Activated T-cell treated with anti-CD3 and anti-CD28 coated beads, Interleukin-2, amount 50 U/mL, for 72 hours (primary cell): Measurements from ENCODE around the gene TFEB. TPM values are rescaled to one million over a fixed set of nuclear protein-coding genes. Genes with fewer than 3 reads are reported as not detected.

Source experiments
- ATAC-seq, 2 donors: fragments of 150-1000 bp; cut with Tn5 transposase; replicated peaks in 1 of 2; 2 replicates each; pipeline ENCODE4 v1.10.0; 2021; ENCODE audit warnings: moderate library complexity in 2 of 2, mild to moderate bottlenecking in 1 of 2
- DNase-seq, 2 donors: peaks; one replicate each; pipeline ENCODE4 v3.0.0; 2021 to 2022; ENCODE audit warnings: mixed read lengths in 1 of 2
- H3K27ac Mint-ChIP-seq: one replicate; pipeline ENCODE4 v1.8.0; 2022; ENCODE audit warnings: mild to moderate bottlenecking, moderate library complexity, mixed read lengths
- H3K27me3 Mint-ChIP-seq: one replicate; pipeline ENCODE4 v1.8.0; 2022; ENCODE audit warnings: low read depth, mixed read lengths
- H3K36me3 Mint-ChIP-seq, 2 donors: one replicate each; pipeline ENCODE4 v1.8.0; 2022; ENCODE audit warnings: mixed read lengths in 2 of 2, mild to moderate bottlenecking in 1 of 2; ENCODE audit not compliant: insufficient read depth in 2 of 2
- H3K4me1 Mint-ChIP-seq: one replicate; pipeline ENCODE4 v1.8.0; 2022; ENCODE audit warnings: low read depth, mixed read lengths
- H3K4me3 Mint-ChIP-seq, 2 donors: one replicate each; pipeline ENCODE4 v1.8.0; 2022; ENCODE audit warnings: mild to moderate bottlenecking in 2 of 2, mixed read lengths in 2 of 2, moderate library complexity in 2 of 2
- H3K9me3 Mint-ChIP-seq, 2 donors: one replicate each; pipeline ENCODE4 v1.8.0; 2022; ENCODE audit warnings: mixed read lengths in 2 of 2
- total RNA-seq, 2 donors: library from RNA; stranded (reverse); gene quantifications; one replicate each; pipeline ENCODE4 v1.2.3, GENCODE V29; 2022

Gene TFEB
- total RNA-seq, 2 donors from 2014 or later = 15.3 to 17.5 TPM

GRCh38 chr6:41640426-41640825 is 95.0 kb downstream of the TFEB start:
- H3K4me3 Mint-ChIP-seq = no peak overlapping the region
- ATAC-seq (no peak), DNase-seq (no peak)
- H3K27me3 Mint-ChIP-seq = peaks cover 55% of the 10 kb centered on the region
- H3K27ac Mint-ChIP-seq = no peak overlapping the region
- H3K36me3 Mint-ChIP-seq = no peaks in the 10 kb centered on the region
- no peaks in the 10 kb centered on the region for H3K9me3 Mint-ChIP-seq
- peaks cover 6% of the 10 kb centered on the region for H3K4me1 Mint-ChIP-seq

GRCh38 chr6:41639809-41640371 is 95.5 kb downstream of the TFEB start:
- no peak overlapping the region for H3K27ac Mint-ChIP-seq
- H3K9me3 Mint-ChIP-seq = no peaks in the 10 kb centered on the region
- peaks cover 61% of the 10 kb centered on the region for H3K27me3 Mint-ChIP-seq
- no peak for DNase-seq
- peaks cover 6% of the 10 kb centered on the region for H3K4me1 Mint-ChIP-seq
- peak overlapping the region; percentile 10 to 46 for H3K4me3 Mint-ChIP-seq
- no peak for ATAC-seq
- H3K36me3 Mint-ChIP-seq = no peaks in the 10 kb centered on the region

- Mint-ChIP-seq H3K4me1 (peaks cover 6% of the 10 kb centered on the region), H3K27me3 (peaks cover 68% of the 10 kb centered on the region), H3K36me3 (no peaks in the 10 kb centered on the region), H3K4me3 (peak overlapping the region in 1 of 2 donors; percentile 50), H3K9me3 (no peaks in the 10 kb centered on the region), H3K27ac (no peak overlapping the region)
- DNase-seq (no peak), ATAC-seq (no peak)
Observed at GRCh38 chr6:41638935-41639808, 96.2 kb downstream of the TFEB start.

GRCh38 chr6:41638002-41638934 is 97.1 kb downstream of the TFEB start, which contains the start of gene MDFI:
Gene MDFI (plus strand): TSS chr6:41638468. CDS start chr6:41638750, 282 bp downstream.
- no peaks in the 10 kb centered on the region for H3K9me3 Mint-ChIP-seq
- H3K4me3 Mint-ChIP-seq = peak within 1 kb of the TSS; percentile 73 to 74
- no peaks in the 10 kb centered on the region for H3K36me3 Mint-ChIP-seq
- no peak within 1 kb of the TSS for H3K27ac Mint-ChIP-seq
- H3K4me1 Mint-ChIP-seq = peaks cover 6% of the 10 kb centered on the region
- ATAC-seq (peak in 1 of 2 donors; percentile 49), DNase-seq (peak; percentile 7 to 14)
- H3K27me3 Mint-ChIP-seq = peaks cover 69% of the 10 kb centered on the region

GRCh38 chr6:41637194-41638001 is 98.0 kb downstream of the TFEB start:
- no peak overlapping the region for H3K27ac Mint-ChIP-seq
- H3K9me3 Mint-ChIP-seq = no peaks in the 10 kb centered on the region
- peaks cover 67% of the 10 kb centered on the region for H3K27me3 Mint-ChIP-seq
- no peaks in the 10 kb centered on the region for H3K36me3 Mint-ChIP-seq
- no peak for ATAC-seq
- DNase-seq = no peak
- peak overlapping the region; percentile 73 to 74 for H3K4me3 Mint-ChIP-seq
- H3K4me1 Mint-ChIP-seq = peaks cover 6% of the 10 kb centered on the region

- ATAC-seq (no peak), DNase-seq (no peak)
- peaks cover 6% of the 10 kb centered on the region for H3K4me1 Mint-ChIP-seq
- no peak overlapping the region for H3K4me3 Mint-ChIP-seq
- no peaks in the 10 kb centered on the region for H3K9me3 Mint-ChIP-seq
- peaks cover 64% of the 10 kb centered on the region for H3K27me3 Mint-ChIP-seq
- H3K27ac Mint-ChIP-seq = no peak overlapping the region
- H3K36me3 Mint-ChIP-seq = no peaks in the 10 kb centered on the region
Observed at GRCh38 chr6:41636833-41637193, 98.6 kb downstream of the TFEB start.

- Mint-ChIP-seq H3K9me3 (no peaks in the 10 kb centered on the region), H3K4me3 (no peak overlapping the region), H3K4me1 (peaks cover 6% of the 10 kb centered on the region), H3K27me3 (peaks cover 53% of the 10 kb centered on the region), H3K27ac (no peak overlapping the region), H3K36me3 (no peaks in the 10 kb centered on the region)
- ATAC-seq (no peak), DNase-seq (no peak)
Observed at GRCh38 chr6:41635365-41635764, 100.0 kb downstream of the TFEB start.

- H3K27me3 Mint-ChIP-seq = peaks cover 46% of the 10 kb centered on the region
- no peak overlapping the region for H3K4me3 Mint-ChIP-seq
- H3K4me1 Mint-ChIP-seq = peaks cover 6% of the 10 kb centered on the region
- no peaks in the 10 kb centered on the region for H3K36me3 Mint-ChIP-seq
- ATAC-seq = no peak
- H3K27ac Mint-ChIP-seq = no peak overlapping the region
- no peak for DNase-seq
- H3K9me3 Mint-ChIP-seq = no peaks in the 10 kb centered on the region
Observed at GRCh38 chr6:41634657-41635056, 100.8 kb downstream of the TFEB start.

Other genes starting within 250 kb of the TFEB start
- gene FOXP4, start 189.2 kb downstream of the TFEB start, total RNA-seq = 10 to 100 TPM; 25.9 to 27.7 TPM
- not detected for gene MDFI, start 97.1 kb downstream of the TFEB start, total RNA-seq
- gene PGC, start 11.8 kb upstream of the TFEB start, total RNA-seq = not detected
- 10 to 100 TPM; 10.5 to 11.4 TPM for gene FRS3, start 44.3 kb upstream of the TFEB start, total RNA-seq
- gene PRICKLE4, start 45.2 kb upstream of the TFEB start, total RNA-seq = under 1 TPM in 1 of 2 donors, not detected in 1; 0.29 TPM
- 100 to 1,000 TPM; 109 to 120 TPM for gene TOMM6, start 52.1 kb upstream of the TFEB start, total RNA-seq
- gene USP49, start 159.8 kb upstream of the TFEB start, total RNA-seq = 10 to 100 TPM; 13.3 to 14.8 TPM
- 10 to 100 TPM; 24.9 to 34.6 TPM for gene MED20, start 185.5 kb upstream of the TFEB start, total RNA-seq
- gene BYSL, start 185.9 kb upstream of the TFEB start, total RNA-seq = 10 to 100 TPM; 30.4 to 38.1 TPM
- 100 to 1,000 TPM; 256 to 259 TPM for gene CCND3, start 206.2 kb upstream of the TFEB start, total RNA-seq